ENCODE results near the gene RUNX3.

The RUNX3 gene

DNA sequence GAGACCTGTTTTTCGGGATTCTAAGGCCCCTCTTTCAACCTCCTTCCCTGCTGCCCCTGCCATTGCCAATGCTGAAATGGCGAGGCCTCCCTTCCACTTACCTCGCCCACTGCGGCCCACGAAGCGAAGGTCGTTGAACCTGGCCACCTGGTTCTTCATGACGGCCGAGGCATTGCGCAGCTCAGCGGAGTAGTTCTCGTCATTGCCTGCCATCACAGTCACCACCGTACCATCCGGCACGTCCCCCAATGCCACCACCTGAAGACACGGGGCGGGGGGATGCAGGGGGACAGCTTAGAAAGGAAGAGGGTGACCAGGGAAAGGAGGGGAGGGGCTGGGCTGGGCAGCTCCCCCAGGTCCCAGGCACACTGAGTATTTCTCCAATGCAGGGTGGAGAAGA, 2.6 kb downstream of the RUNX3 start:
- TF ChIP-seq RAD21 (IDR thresholded peaks at IDR 0.05; ENCODE audit: low read depth) (no peak), CEBPB (IDR thresholded peaks at IDR 0.05) (no peak), TAF1 (IDR thresholded peaks at IDR 0.05; ENCODE audit: low read depth) (no peak)
- TF ChIP-seq, protein P1, sequence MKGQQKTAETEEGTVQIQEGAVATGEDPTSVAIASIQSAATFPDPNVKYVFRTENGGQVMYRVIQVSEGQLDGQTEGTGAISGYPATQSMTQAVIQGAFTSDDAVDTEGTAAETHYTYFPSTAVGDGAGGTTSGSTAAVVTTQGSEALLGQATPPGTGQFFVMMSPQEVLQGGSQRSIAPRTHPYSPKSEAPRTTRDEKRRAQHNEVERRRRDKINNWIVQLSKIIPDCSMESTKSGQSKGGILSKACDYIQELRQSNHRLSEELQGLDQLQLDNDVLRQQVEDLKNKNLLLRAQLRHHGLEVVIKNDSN (IDR thresholded peaks at IDR 0.05): no peak
- TF ChIP-seq, protein P2, sequence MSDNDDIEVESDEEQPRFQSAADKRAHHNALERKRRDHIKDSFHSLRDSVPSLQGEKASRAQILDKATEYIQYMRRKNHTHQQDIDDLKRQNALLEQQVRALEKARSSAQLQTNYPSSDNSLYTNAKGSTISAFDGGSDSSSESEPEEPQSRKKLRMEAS (IDR thresholded peaks at IDR 0.05): no peak

DNA sequence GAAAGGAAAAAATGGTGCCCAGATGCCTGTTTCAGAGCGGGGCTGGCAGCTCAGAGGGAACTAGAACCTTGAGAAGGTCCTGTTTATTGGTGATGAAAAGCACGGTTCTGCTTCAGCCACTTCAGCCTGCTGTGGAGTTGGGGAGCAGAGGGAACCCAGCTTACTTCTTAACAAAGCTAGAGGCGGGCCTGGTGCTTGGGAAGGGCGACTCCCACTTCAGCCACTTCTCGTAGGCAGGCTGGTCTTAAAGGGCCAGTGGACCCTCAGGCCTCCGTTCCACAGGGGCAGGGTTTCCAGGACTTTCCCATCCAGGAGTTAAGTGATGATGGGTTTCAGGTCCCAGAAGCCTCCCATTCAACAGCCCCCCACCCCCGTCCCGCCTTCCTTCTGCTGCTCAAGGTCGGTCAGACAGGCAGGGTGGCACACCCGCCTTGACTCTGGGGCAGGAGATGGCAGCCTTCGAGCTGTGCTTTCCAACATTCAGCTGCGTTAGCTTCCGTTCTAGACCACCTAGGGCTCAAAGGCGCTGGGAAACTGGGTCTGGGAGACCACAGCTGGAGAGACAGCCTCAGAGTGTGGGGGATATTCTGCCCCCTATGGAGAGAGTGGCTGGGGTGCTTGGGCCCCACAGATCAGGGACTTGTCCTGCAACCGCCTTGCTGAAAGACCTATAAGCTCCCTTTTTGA, 3.4 kb downstream of the RUNX3 start:
- TF ChIP-seq TEAD4 (IDR thresholded peaks at IDR 0.05) (no peak), CEBPB (IDR thresholded peaks at IDR 0.05) (no peak), TAF1 (IDR thresholded peaks at IDR 0.05; ENCODE audit: low read depth) (no peak), NFIC (IDR thresholded peaks at IDR 0.05) (no peak)
- TF ChIP-seq, protein P2 (IDR thresholded peaks at IDR 0.05): no peak
- TF ChIP-seq, protein P1 (IDR thresholded peaks at IDR 0.05): no peak

DNA sequence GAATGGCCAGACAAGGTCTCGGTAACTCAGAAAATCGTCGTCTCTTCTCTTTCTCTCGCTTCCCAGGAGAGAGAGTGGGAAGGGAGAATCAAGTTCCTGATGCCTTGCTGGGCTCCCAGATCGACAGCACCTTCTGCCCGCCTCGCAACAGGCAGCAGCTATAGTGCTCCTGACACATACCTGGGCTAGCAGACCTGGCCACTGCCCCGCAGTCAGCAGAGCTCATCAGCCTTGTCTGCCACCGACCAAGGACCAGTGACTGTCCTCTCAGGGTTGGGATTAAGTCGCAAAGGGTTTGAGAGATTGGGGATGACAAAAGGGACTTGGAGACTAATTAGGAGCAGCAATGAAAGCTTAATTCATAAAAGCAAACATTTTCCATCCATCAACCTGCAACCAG, 4.1 kb downstream of the RUNX3 start:
- TF ChIP-seq, protein P1 (IDR thresholded peaks at IDR 0.05): no peak

DNA sequence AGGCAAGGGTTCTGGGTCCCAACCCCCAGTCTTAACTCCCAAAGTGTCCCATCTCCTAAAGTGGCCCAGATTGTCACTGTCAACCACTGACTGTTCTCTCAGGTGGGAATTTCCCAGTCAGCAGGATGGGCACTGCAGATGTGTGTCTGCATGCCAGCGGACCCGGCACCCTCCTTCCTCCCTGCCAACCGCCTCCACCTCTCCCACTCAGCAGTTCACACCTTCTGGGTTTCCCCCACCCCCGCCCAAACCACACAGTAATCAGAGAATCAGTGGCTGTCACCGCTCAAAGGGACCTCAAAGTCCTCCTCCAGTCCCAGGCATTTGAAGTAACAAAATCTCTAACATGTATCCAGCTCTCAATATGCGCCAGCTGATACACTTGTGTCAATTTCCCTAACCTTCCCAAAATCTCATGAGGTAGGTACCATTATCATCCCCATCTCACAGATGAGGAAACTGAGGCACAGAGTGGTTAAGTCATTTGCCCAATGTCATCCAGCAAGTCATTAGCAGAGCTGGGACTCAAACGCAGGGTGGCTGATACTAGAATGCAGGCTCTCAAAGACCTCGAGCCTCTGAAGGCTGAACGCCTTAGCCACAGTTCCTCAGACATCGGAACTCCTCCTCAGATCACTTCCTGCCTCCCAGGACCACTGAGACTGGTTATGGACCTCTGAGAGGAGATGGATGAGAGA, 4.8 kb downstream of the RUNX3 start:
- TF ChIP-seq FOXM1 (IDR thresholded peaks at IDR 0.05; ENCODE audit: borderline replicate concordance, low read depth): no peak
- no peak for TF ChIP-seq YY1 (IDR thresholded peaks at IDR 0.05; ENCODE audit: low read depth)
- TF ChIP-seq EGR1 (IDR thresholded peaks at IDR 0.05): no peak

DNA sequence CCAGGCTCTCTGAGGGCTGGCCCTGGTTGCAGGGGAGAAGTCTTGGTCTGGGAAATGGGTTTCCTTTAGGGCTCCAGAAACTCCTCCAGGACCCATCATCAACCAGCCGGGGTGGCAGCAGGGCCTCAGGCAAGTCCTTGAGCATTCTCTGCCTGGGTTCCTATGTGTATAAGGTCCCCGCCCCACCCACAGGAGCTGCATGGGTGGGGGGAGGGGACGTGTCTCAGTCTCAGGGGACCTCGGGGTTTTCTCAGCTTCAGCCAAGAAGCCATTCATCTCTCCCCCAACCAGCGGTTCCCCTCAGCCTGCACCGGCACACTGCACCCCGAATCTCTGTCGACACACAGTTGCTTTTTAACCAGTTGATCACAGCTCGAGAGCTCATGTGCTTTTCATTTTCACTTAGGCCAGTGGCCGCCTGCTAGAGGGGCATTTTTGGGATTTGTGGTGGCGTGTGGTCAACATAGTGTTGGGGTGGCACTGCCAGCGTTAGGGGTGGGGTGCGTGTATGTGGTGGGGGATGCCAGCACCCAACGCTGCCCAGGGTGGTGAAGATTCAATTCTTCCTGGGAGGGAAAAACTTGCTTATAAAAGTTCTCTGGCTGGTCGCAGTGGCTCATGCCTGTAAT, 6.5 kb downstream of the RUNX3 start:
- TF ChIP-seq, protein P3, sequence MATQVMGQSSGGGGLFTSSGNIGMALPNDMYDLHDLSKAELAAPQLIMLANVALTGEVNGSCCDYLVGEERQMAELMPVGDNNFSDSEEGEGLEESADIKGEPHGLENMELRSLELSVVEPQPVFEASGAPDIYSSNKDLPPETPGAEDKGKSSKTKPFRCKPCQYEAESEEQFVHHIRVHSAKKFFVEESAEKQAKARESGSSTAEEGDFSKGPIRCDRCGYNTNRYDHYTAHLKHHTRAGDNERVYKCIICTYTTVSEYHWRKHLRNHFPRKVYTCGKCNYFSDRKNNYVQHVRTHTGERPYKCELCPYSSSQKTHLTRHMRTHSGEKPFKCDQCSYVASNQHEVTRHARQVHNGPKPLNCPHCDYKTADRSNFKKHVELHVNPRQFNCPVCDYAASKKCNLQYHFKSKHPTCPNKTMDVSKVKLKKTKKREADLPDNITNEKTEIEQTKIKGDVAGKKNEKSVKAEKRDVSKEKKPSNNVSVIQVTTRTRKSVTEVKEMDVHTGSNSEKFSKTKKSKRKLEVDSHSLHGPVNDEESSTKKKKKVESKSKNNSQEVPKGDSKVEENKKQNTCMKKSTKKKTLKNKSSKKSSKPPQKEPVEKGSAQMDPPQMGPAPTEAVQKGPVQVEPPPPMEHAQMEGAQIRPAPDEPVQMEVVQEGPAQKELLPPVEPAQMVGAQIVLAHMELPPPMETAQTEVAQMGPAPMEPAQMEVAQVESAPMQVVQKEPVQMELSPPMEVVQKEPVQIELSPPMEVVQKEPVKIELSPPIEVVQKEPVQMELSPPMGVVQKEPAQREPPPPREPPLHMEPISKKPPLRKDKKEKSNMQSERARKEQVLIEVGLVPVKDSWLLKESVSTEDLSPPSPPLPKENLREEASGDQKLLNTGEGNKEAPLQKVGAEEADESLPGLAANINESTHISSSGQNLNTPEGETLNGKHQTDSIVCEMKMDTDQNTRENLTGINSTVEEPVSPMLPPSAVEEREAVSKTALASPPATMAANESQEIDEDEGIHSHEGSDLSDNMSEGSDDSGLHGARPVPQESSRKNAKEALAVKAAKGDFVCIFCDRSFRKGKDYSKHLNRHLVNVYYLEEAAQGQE (IDR thresholded peaks at IDR 0.05; ENCODE audit: low read depth): no peak
- no peak for TF ChIP-seq TCF12 (IDR thresholded peaks at IDR 0.05; ENCODE audit: low read depth)
- no peak for TF ChIP-seq RAD21 (IDR thresholded peaks at IDR 0.05; ENCODE audit: low read depth)
- TF ChIP-seq CREB1 (IDR thresholded peaks at IDR 0.05; ENCODE audit: low read depth): no peak
- TF ChIP-seq, protein P2 (IDR thresholded peaks at IDR 0.05): no peak
- no peak for TF ChIP-seq TEAD4 (IDR thresholded peaks at IDR 0.05)
- no peak for TF ChIP-seq CEBPB (IDR thresholded peaks at IDR 0.05)

DNA sequence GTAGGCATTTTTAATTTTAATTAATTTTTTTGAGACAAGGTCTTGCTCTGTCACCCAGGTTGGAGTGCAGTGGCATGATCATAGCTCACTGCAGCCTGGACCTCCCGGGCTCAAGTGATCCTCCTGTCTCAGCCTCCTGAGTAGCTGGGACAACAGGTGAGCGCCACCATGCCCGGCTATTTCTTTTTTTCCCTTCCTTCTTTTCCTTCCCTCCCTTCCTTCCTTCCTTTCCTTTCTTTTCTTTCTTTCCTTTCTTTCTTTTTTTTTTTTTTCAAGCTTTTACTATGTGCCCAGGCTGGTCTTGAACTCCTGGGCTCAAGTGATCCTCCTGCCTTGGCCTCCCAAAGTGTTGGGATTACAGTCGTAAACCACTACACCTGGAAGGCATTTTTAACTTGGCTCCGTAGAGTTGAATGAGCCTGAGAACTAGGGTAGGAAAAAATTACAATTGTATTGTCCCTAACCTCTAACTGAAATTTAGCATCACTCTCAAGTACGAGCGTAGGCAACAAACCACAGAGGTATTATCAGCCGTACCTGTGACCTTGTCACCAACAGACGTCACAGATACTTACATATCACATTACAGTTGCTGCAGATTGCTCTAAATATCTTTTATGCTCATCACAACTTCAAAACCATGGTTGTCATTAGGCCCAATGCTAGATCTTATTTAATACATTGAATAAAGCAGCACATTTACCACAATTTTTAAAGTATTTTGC, 8.0 kb downstream of the RUNX3 start:
- TF ChIP-seq EP300 (IDR thresholded peaks at IDR 0.05; ENCODE audit: borderline replicate concordance) (no peak), FOXM1 (IDR thresholded peaks at IDR 0.05; ENCODE audit: borderline replicate concordance, low read depth) (no peak), ZBTB7A (IDR thresholded peaks at IDR 0.05; ENCODE audit: low read depth) (no peak), TEAD4 (IDR thresholded peaks at IDR 0.05) (no peak), TCF12 (IDR thresholded peaks at IDR 0.05; ENCODE audit: low read depth) (no peak), EGR1 (IDR thresholded peaks at IDR 0.05) (no peak), TAF1 (IDR thresholded peaks at IDR 0.05; ENCODE audit: low read depth) (no peak)
- TF ChIP-seq, protein P2 (IDR thresholded peaks at IDR 0.05): no peak
- TF ChIP-seq, protein P1 (IDR thresholded peaks at IDR 0.05): no peak
